Heart right ventricle (tissue), 16 donors: ENCODE results near the gene SYT12. TPM values are rescaled to one million over a fixed set of nuclear protein-coding genes. Genes with fewer than 3 reads are reported as not detected.
"Not testable (repeated sequence)": the region's sequence is repeated elsewhere in the genome, so short reads cannot be mapped to it uniquely, and the experiment has no call there.

Source experiments
- ATAC-seq, 8 donors: fragments of 200-7000 bp; cut with Tn5 transposase; one replicate each; pipeline ENCODE4 v1.9.1; 2020; ENCODE audit warnings: mild to moderate bottlenecking in 8 of 8, moderate library complexity in 8 of 8, moderate number of reproducible peaks in 1 of 8
- DNase-seq, 2 donors: peaks; one replicate each; pipeline ENCODE4 v3.0.0-alpha.2; 2020
- H3K27ac ChIP-seq, 10 donors: fragments of 200-600 bp; sonication (generic) in 2 of 10; one replicate each; pipeline versions ENCODE4 v1.5.0 to v1.8.0; 2020 to 2022; ENCODE audit warnings: mild to moderate bottlenecking in 3 of 10
- H3K27me3 ChIP-seq, 7 donors: fragments of 200-600 bp; one replicate each; pipeline ENCODE4 v1.8.0; 2021 to 2022; ENCODE audit warnings: mild to moderate bottlenecking in 2 of 7
- H3K36me3 ChIP-seq, 9 donors: fragments of 200-600 bp; sonication (generic) in 1 of 9; one replicate each; pipeline versions ENCODE4 v1.5.0 to v1.8.0; 2020 to 2022; ENCODE audit warnings: mild to moderate bottlenecking in 2 of 9
- H3K4me1 ChIP-seq, 9 donors: fragments of 200-600 bp; sonication (generic) in 1 of 9; one replicate each; pipeline versions ENCODE4 v1.5.0 to v1.8.0; 2020 to 2022; ENCODE audit warnings: mild to moderate bottlenecking in 4 of 9
- H3K4me3 ChIP-seq, 10 donors: fragments of 200-600 bp; sonication (generic) in 2 of 10; one replicate each; pipeline versions ENCODE4 v1.5.0 to v1.8.0; 2020 to 2022; ENCODE audit warnings: mild to moderate bottlenecking in 7 of 10, moderate library complexity in 2 of 10
- H3K9me3 ChIP-seq, 11 donors: fragments of 200-600 bp in 10 of 11; sonication (generic) in 2 of 11; one replicate each; pipeline versions ENCODE4 v1.5.0 to v1.8.0; 2013 to 2022; ENCODE audit warnings: mild to moderate bottlenecking in 2 of 11, control low read depth in 1 of 11, moderate library complexity in 1 of 11
- CTCF ChIP-seq, 9 donors: fragments of 200-600 bp; sonication (generic) in 2 of 9; IDR thresholded peaks; one replicate each; pipeline versions ENCODE4 v1.5.0 to v1.8.0; 2021 to 2022; ENCODE audit warnings: antibody characterized with exemption in 9 of 9, mild to moderate bottlenecking in 5 of 9, moderate library complexity in 1 of 9
- WGBS, 2 donors: extraction: QIAGEN DNeasy Blood & Tissue Kit; methylation state at CpG; one replicate each; pipeline ENCODE4 v1.1.7; 2013; ENCODE audit warnings: inconsistent platforms in 1 of 2; 5-methylcytosine and 5-hydroxymethylcytosine counted together
- intact Hi-C, 10 donors: fragments of 100-400 bp; cut with DNase I; formaldehyde crosslinking; loops; one replicate each; pipeline versions ENCODE4 v1.11.1 to v1.14.2; 2022
- polyA plus RNA-seq, 2 donors: library from polyadenylated mRNA; stranded (reverse); fragments of 200-250 nt; gene quantifications; one replicate each; pipeline ENCODE4 v1.2.3, GENCODE V29; 2013
- total RNA-seq, 10 donors: library from RNA; stranded (reverse); fragmentation: NEBNext Ultra II Directional in 3 of 10; extraction: Animal tissue kit (Norgen Biotek cat#: 25700) in 3 of 10; gene quantifications; one replicate each; pipeline versions ENCODE4 v1.2.1 to v1.2.4, GENCODE V29; 2021 to 2023
- donor health status: Arrhythmogenic right ventricular cardiomyopathy.
- donor health status: ischemic (EF 13 %, LVEDD 7.1; RV severe dilation, severe dysfunction).
- donor health status: healthy with polysubstance abuse.
- donor health status: DM: no; HTN: yes; CAD: no.
- donor health status: DM: no; HTN: no; CAD: no.
- donor health status: ischemic (EF 25% LVEDD 6.9; RV normal size, moderate dysfunction).
- donor health status: ischemic (EF 25% LVEDD 5.7; RV mildly dilated, moderate dysfunction).
- donor health status: healthy.
- donor health status: DM: yes; HTN: yes; CAD: no.
- donor health status: Ischemic cardiomyopathy.
- donor health status: ischemic (EF 35%, LVEDD 5.7; RV mildly dilated, moderate dysfunction).
- donor health status: nonischemic (EF 11% LVEDD 7.7; RV severe dilation, severe dysfunction).
- donor health status: DM: yes; HTN: yes; CAD: no.
- donor health status: PGD.
- donor health status: ischemic (EF 29% LVEDD 5.4; RV normal size, mild dysfunction).
- donor health status: nonischemic (EF 23%, LVEDD 6.1; RV moderate dilation, normal function).

Gene SYT12
- total and polyA plus RNA-seq, 12 donors: 0.12 to 0.78 (median 0.28) TPM; not detected in 2

DNA sequence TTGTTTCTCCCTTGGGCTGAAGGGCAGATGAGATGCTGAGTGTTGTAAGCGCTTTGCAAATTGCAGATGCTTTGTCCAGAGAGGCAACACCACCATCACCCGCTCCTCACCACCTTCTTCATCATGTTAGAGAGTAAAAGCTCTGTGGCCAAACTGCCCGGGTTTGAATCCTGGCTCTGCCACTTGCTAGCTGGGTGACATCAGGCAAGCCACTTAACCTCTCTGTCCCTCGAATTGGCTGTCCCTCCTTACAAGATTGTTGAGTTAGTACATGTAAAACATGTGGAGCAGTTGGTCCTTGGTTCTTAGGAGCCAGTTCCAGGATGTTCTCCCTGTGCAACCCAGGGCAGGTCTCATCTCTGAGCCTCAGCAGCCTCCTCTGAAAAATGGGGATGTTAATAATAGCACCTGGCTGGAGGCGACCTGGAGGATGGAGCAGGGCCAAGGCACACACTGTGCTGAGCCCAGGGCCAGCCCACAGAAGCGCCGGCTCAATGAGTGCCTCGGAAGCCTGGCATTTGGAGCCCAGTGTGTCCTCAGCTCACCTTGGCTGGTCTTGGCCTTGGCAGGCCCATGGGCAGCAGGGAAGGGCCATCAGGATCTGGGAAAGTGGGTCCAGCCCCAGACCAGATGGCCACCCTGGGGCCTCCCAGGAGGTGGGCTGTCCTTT, 37.3 kb upstream of the SYT12 start:
- H3K4me1 ChIP-seq: peaks cover 2 to 28% (median 12%) of the 10 kb centered on the region in 9 donors
- no peak overlapping the region for H3K4me3 ChIP-seq
- peak; percentile 62 to 93 (median 80) for ATAC-seq
- H3K9me3 ChIP-seq: no peaks in the 10 kb centered on the region
- intact Hi-C loops: no loop called here
- 74 to 75% methylated on average over 8 of the region's 8 CpGs for WGBS, 2 donors
- H3K27ac ChIP-seq: no peak overlapping the region
- peak; percentile 31 to 74 for DNase-seq
- no peak for TF ChIP-seq CTCF (IDR thresholded peaks at IDR 0.05)
- H3K36me3 ChIP-seq: no peaks in the 10 kb centered on the region
- H3K27me3 ChIP-seq: no peaks in the 10 kb centered on the region

GRCh38 chr11:66986178-66986545, 36.8 kb upstream of the SYT12 start:
- no peak for DNase-seq
- intact Hi-C loops: no loop called here
- Histone ChIP-seq H3K9me3 (no peaks in the 10 kb centered on the region), H3K27me3 (no peaks in the 10 kb centered on the region), H3K4me1 (peaks cover 1 to 27% (median 12%) of the 10 kb centered on the region in 9 donors), H3K36me3 (no peaks in the 10 kb centered on the region), H3K27ac (no peak overlapping the region), H3K4me3 (no peak overlapping the region)
- 79 to 88% methylated on average over 7 of the region's 7 CpGs for WGBS, 2 donors
- no peak for TF ChIP-seq CTCF (IDR thresholded peaks at IDR 0.05)
- peak in 3 of 8 donors; percentile 3 to 14 (median 3) for ATAC-seq

GRCh38 chr11:66987158-66987620, 35.7 kb upstream of the SYT12 start:
- TF ChIP-seq CTCF (IDR thresholded peaks at IDR 0.05): no peak
- H3K27ac ChIP-seq: no peak overlapping the region
- peaks cover 0 to 17% (median 8%) of the 10 kb centered on the region in 9 donors for H3K4me1 ChIP-seq
- H3K27me3 ChIP-seq: no peaks in the 10 kb centered on the region
- peak in 1 of 2 donors; percentile 33 for DNase-seq
- 76 to 81% methylated on average over 6 of the region's 6 CpGs for WGBS, 2 donors
- intact Hi-C loops: no loop called here
- H3K4me3 ChIP-seq: no peak overlapping the region
- no peaks in the 10 kb centered on the region for H3K9me3 ChIP-seq
- peak in 3 of 8 donors; percentile 8 to 37 (median 16) for ATAC-seq
- no peaks in the 10 kb centered on the region for H3K36me3 ChIP-seq

DNA sequence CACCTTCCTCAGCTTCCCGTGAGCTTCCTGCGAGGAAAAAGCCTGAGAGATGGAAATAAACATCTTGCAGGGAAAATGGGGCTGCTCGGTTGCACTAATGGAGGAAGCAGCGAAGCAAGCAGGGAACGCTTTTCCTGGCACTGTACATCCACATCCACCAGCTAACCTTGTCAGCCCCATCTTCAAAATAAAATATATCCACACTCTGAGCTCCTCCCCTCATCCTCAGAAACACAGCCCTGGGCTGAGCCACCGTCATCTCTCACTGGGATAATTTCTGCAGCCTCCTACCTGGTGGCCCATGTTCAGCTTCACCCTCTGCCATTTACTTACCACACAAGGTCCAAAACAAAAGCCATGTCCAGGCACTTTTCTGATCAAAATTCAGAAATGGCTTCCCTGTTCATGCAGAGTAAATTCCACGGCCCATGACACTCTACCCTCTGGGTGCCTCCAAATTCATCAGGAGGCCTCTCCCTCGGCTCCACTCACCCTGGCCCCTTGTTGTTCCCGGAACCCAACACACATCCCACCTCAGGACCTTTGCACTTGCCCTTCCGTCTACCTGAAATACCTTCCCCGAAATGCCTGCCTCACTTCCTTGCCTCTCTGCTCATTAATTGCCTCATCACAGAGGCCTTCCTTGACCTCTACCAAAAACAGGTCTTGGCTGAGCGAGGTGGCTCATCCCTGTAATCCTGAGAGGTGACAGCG, 34.9 kb upstream of the SYT12 start:
- no peak for TF ChIP-seq CTCF (IDR thresholded peaks at IDR 0.05)

DNA sequence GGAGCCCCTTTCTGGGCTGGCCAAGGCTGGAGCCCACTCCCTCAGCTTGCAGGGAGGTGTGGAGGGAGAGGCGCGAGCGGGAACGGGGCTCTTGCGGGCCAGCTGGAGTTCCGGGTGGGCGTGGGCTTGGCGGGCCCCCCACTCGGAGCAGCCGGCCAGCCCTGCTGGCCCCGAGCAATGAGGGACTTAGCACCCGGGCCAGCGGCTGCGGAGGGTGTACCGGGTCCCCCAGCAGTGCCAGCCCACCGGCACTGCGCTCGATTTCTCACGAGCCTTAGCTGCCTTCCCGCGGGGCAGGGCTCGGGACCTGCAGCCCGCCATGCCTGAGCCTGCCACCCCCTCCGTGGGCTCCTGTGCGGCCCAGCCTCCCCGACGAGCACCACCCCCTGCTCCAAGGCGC, 34.2 kb upstream of the SYT12 start:
- H3K27ac ChIP-seq, H3K4me3 ChIP-seq, intact Hi-C loops, DNase-seq, H3K36me3 ChIP-seq, H3K9me3 ChIP-seq, ATAC-seq, H3K27me3 ChIP-seq: not testable (repeated sequence)
- WGBS, 2 donors: 94 to 98% methylated on average over 24 to 28 of the region's 28 CpGs
- peaks cover 0 to 13% (median 4%) of the 10 kb centered on the region in 9 donors for H3K4me1 ChIP-seq

More for the DNA sequence above, 34.9 kb upstream of the SYT12 start:
- 85 to 86% methylated on average over 13 of the region's 13 CpGs for WGBS, 2 donors
- H3K4me1 ChIP-seq: peaks cover 0 to 14% (median 5%) of the 10 kb centered on the region in 9 donors
- no peaks in the 10 kb centered on the region for H3K27me3 ChIP-seq
- no peak overlapping the region for H3K27ac ChIP-seq
- ATAC-seq (no peak), DNase-seq (no peak)
- intact Hi-C loops: no loop called here
- H3K9me3 ChIP-seq: no peaks in the 10 kb centered on the region
- no peaks in the 10 kb centered on the region for H3K36me3 ChIP-seq
- H3K4me3 ChIP-seq: no peak overlapping the region

DNA sequence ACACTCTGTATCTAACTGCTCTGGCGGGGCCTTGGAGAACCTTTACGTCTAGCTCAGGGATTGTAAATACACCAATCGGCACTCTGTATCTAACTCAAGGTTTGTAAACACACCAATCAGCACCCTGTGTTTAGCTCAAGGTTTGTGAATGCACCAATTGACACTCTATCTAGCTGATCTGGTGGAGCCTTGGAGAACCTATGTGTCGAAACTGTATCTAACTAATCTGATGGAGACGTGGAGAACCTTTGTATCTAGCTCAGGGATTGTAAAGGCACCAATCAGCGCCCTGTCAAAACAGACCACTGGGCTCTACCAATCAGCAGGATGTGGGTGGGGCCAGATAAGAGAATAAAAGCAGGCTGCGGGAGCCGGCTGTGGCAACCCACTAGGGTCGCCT, 33.6 kb upstream of the SYT12 start:
- intact Hi-C loops, DNase-seq, H3K27me3 ChIP-seq, H3K36me3 ChIP-seq, H3K4me1 ChIP-seq, H3K9me3 ChIP-seq, ATAC-seq, H3K27ac ChIP-seq, H3K4me3 ChIP-seq: not testable (repeated sequence)
- WGBS, 2 donors: 77 to 83% methylated on average over 9 of the region's 9 CpGs
